GM12891 (cell line): ENCODE results near the gene RALGAPA2.
"Not testable (repeated sequence)": the region's sequence is repeated elsewhere in the genome, so short reads cannot be mapped to it uniquely, and the experiment has no call there.

Experiments used
- DNase-seq: peaks from one replicate; pipeline ENCODE4 v3.0.0; 2011; ENCODE audit warnings: low spot score; ENCODE audit not compliant: insufficient read length
- FAIRE-seq: peaks from 2 replicates; lab custom pipeline; 2011; peaks lifted over from hg19 to GRCh38; lab: Jason Lieb, UNC
- PAX5 ChIP-seq: IDR thresholded peaks from 2 replicates; pipeline ENCODE4 v1.6.1; 2011; ENCODE audit warnings: low read length, moderate library complexity, mild to moderate bottlenecking; ENCODE audit not compliant: insufficient read depth, severe bottlenecking
- POLR2A ChIP-seq: IDR thresholded peaks from 2 replicates; pipeline ENCODE4 v1.6.1; 2011; ENCODE audit warnings: low read depth, low read length, control low read depth
- POLR2AphosphoS5 ChIP-seq: IDR thresholded peaks from 2 replicates; pipeline ENCODE4 v1.6.1; 2011; ENCODE audit warnings: low read depth, low read length, control low read depth
- POU2F2 ChIP-seq: IDR thresholded peaks from 2 replicates; pipeline ENCODE4 v1.6.1; 2011; ENCODE audit warnings: low read depth, mild to moderate bottlenecking, control low read depth, low read length, moderate library complexity
- SPI1 ChIP-seq: IDR thresholded peaks from 2 replicates; pipeline ENCODE4 v1.6.1; 2011; ENCODE audit warnings: low read depth, low read length, control low read depth
- TAF1 ChIP-seq: IDR thresholded peaks from 2 replicates; pipeline ENCODE4 v1.6.1; 2011; ENCODE audit warnings: low read depth, low read length, control low read depth

Gene RALGAPA2

GRCh38 chr20:20554951-20555350 lies 157.5 kb downstream of the RALGAPA2 start:
- FAIRE-seq (no peak), DNase-seq (no peak)
- no peak for TF ChIP-seq POU2F2
- TF ChIP-seq PAX5 = no peak
- no peak for TF ChIP-seq POLR2A
- no peak for TF ChIP-seq POLR2AphosphoS5
- no peak for TF ChIP-seq TAF1
- no peak for TF ChIP-seq SPI1

GRCh38 chr20:20553541-20553940 lies 158.9 kb downstream of the RALGAPA2 start:
- no peak for TF ChIP-seq POLR2AphosphoS5
- DNase-seq (no peak), FAIRE-seq (no peak)

GRCh38 chr20:20552076-20552475 lies 160.4 kb downstream of the RALGAPA2 start:
- TF ChIP-seq POLR2A (no peak), POLR2AphosphoS5 (no peak), POU2F2 (no peak), SPI1 (no peak), TAF1 (no peak), PAX5 (no peak)
- FAIRE-seq = no peak
- DNase-seq = no peak

- FAIRE-seq (no peak), DNase-seq (no peak)
- TF ChIP-seq TAF1 = no peak
- TF ChIP-seq SPI1 = no peak
- no peak for TF ChIP-seq POLR2A
- no peak for TF ChIP-seq POLR2AphosphoS5
- no peak for TF ChIP-seq PAX5
- TF ChIP-seq POU2F2 = no peak
Observed at GRCh38 chr20:20551409-20551808, 161.0 kb downstream of the RALGAPA2 start.

- FAIRE-seq (no peak), DNase-seq (no peak)
- TF ChIP-seq PAX5 = no peak
- no peak for TF ChIP-seq POLR2A
- no peak for TF ChIP-seq TAF1
- no peak for TF ChIP-seq POU2F2
- no peak for TF ChIP-seq SPI1
- no peak for TF ChIP-seq POLR2AphosphoS5
Observed at GRCh38 chr20:20549704-20550103, 162.7 kb downstream of the RALGAPA2 start.

GRCh38 chr20:20549267-20549612 lies 163.2 kb downstream of the RALGAPA2 start:
- DNase-seq = no peak
- TF ChIP-seq TAF1 = no peak
- TF ChIP-seq POLR2A = no peak
- no peak for TF ChIP-seq SPI1
- no peak for TF ChIP-seq POLR2AphosphoS5
- TF ChIP-seq POU2F2 = no peak
- TF ChIP-seq PAX5 = no peak
- peak; percentile 5 for FAIRE-seq

- FAIRE-seq (no peak), DNase-seq (no peak)
Observed at GRCh38 chr20:20548527-20549266, 163.7 kb downstream of the RALGAPA2 start.

GRCh38 chr20:20547876-20548266 lies 164.6 kb downstream of the RALGAPA2 start:
- FAIRE-seq (no peak), DNase-seq (no peak)
- TF ChIP-seq POLR2A = no peak
- TF ChIP-seq TAF1 = no peak
- TF ChIP-seq POU2F2 = no peak
- TF ChIP-seq SPI1 = no peak
- TF ChIP-seq POLR2AphosphoS5 = no peak
- no peak for TF ChIP-seq PAX5

More at GRCh38 chr20:20548527-20549266, 163.7 kb downstream of the RALGAPA2 start:
- no peak for TF ChIP-seq POU2F2
- no peak for TF ChIP-seq SPI1
- TF ChIP-seq POLR2A = no peak

GRCh38 chr20:20547221-20547875 lies 165.1 kb downstream of the RALGAPA2 start:
- FAIRE-seq (peak; percentile 83), DNase-seq (no peak)
- TF ChIP-seq SPI1 (no peak), POU2F2 (no peak), PAX5 (no peak), POLR2AphosphoS5 (no peak)

GRCh38 chr20:20546402-20546801 lies 166.0 kb downstream of the RALGAPA2 start:
- TF ChIP-seq SPI1 (no peak), PAX5 (no peak), TAF1 (no peak), POLR2A (no peak), POU2F2 (no peak), POLR2AphosphoS5 (no peak)
- DNase-seq (no peak), FAIRE-seq (no peak)

- not testable (repeated sequence) for DNase-seq, FAIRE-seq
Observed at GRCh38 chr20:20543348-20543747, 169.1 kb downstream of the RALGAPA2 start.
